ENCODE measurements around the gene CASTOR1.
A peak's percentile ranks its signal among the peaks of the same experiment; 100 is the strongest.

The CASTOR1 gene

GRCh38 chr22:30285176-30285845, 4.0 kb downstream of the CASTOR1 start:
- H3K4me3 ChIP-seq (ENCODE audit: low read length): no peak overlapping the region
- DNase-seq (ENCODE audit: low read depth): no peak
- TF ChIP-seq, protein P1, sequence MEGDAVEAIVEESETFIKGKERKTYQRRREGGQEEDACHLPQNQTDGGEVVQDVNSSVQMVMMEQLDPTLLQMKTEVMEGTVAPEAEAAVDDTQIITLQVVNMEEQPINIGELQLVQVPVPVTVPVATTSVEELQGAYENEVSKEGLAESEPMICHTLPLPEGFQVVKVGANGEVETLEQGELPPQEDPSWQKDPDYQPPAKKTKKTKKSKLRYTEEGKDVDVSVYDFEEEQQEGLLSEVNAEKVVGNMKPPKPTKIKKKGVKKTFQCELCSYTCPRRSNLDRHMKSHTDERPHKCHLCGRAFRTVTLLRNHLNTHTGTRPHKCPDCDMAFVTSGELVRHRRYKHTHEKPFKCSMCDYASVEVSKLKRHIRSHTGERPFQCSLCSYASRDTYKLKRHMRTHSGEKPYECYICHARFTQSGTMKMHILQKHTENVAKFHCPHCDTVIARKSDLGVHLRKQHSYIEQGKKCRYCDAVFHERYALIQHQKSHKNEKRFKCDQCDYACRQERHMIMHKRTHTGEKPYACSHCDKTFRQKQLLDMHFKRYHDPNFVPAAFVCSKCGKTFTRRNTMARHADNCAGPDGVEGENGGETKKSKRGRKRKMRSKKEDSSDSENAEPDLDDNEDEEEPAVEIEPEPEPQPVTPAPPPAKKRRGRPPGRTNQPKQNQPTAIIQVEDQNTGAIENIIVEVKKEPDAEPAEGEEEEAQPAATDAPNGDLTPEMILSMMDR (IDR thresholded peaks at IDR 0.05; ENCODE audit: insufficient read depth, low read depth, low read length, missing control alignments): no peak

DNA sequence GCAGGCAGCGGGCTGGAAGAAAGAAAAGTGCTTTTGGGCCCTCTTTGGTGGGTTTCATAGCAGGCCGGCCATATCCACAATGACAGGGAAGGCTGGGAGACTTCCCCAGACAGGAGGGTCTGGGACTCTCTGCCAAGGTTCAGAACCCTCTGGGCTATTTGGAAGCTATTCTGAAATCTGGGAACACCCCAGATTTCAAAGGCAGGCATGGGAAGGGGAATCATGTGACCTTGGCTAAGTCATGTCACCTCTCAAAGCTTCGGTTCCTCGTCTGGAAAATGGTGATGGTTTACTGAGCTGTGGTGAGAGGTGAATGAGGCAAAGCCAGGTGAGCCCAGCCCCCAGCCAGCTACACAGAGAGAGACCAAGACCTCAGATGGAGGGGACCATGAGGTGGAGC, 4.6 kb downstream of the CASTOR1 start:
- TF ChIP-seq, protein P1 (IDR thresholded peaks at IDR 0.05; ENCODE audit: insufficient read depth, low read depth, low read length, missing control alignments): no peak
- H3K4me3 ChIP-seq (ENCODE audit: low read length): no peak overlapping the region
- DNase-seq (ENCODE audit: low read depth): no peak

GRCh38 chr22:30284172-30284571, 5.1 kb downstream of the CASTOR1 start:
- TF ChIP-seq, protein P1 (IDR thresholded peaks at IDR 0.05; ENCODE audit: insufficient read depth, low read depth, low read length, missing control alignments): no peak
- no peak for DNase-seq (ENCODE audit: low read depth)
- H3K4me3 ChIP-seq (ENCODE audit: low read length): no peak overlapping the region

- H3K4me3 ChIP-seq (ENCODE audit: low read length): no peak overlapping the region
- no peak for DNase-seq (ENCODE audit: low read depth)
- TF ChIP-seq, protein P1 (IDR thresholded peaks at IDR 0.05; ENCODE audit: insufficient read depth, low read depth, low read length, missing control alignments): no peak
Observed at GRCh38 chr22:30283342-30283741, 6.0 kb downstream of the CASTOR1 start.

GRCh38 chr22:30282616-30283046, 6.7 kb downstream of the CASTOR1 start:
- TF ChIP-seq, protein P1 (IDR thresholded peaks at IDR 0.05; ENCODE audit: insufficient read depth, low read depth, low read length, missing control alignments): no peak
- no peak for DNase-seq (ENCODE audit: low read depth)
- no peak overlapping the region for H3K4me3 ChIP-seq (ENCODE audit: low read length)

- TF ChIP-seq, protein P1 (IDR thresholded peaks at IDR 0.05; ENCODE audit: insufficient read depth, low read depth, low read length, missing control alignments): no peak
- H3K4me3 ChIP-seq (ENCODE audit: low read length): no peak overlapping the region
- DNase-seq (ENCODE audit: low read depth): peak; percentile 27
Observed at GRCh38 chr22:30280505-30280904, 8.8 kb downstream of the CASTOR1 start.

DNA sequence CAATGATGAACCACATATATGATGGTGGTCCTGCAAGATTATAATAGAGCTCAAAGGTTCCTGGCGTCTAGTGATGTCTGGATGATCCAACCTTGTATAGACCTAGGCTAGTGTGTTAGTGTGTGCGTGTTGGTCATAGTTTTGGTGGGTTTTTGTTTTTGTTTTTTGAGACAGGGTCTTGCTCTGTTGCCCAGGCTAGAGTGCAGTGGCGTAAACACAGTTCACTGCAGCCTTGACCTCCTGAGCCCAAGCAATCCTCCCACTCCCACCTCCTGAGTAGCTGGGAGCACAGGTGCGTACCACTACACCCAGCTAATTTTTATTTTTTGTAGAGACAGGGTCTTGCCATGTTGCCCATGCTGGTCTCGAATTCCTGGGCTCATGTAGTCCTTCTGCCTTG, 9.4 kb downstream of the CASTOR1 start:
- DNase-seq (ENCODE audit: low read depth): no peak
- TF ChIP-seq, protein P1 (IDR thresholded peaks at IDR 0.05; ENCODE audit: insufficient read depth, low read depth, low read length, missing control alignments): no peak
- no peak overlapping the region for H3K4me3 ChIP-seq (ENCODE audit: low read length)

All from epithelial cell of esophagus (primary cell).